Measurements from ENCODE around the gene LZTR1.

Gene LZTR1

GRCh38 chr22:21030621-21031544 lies 48.8 kb downstream of the LZTR1 start:
- Histone ChIP-seq H3K4me2 (ENCODE audit: low read depth, low read length, poor library complexity, severe bottlenecking) (no peak overlapping the region), H2AFZ (ENCODE audit: low read length) (no peak overlapping the region), H3K36me3 (ENCODE audit: insufficient read depth, low read length) (no peaks in the 10 kb centered on the region), H3K27me3 (ENCODE audit: insufficient read depth, low read length, poor library complexity, severe bottlenecking) (no peaks in the 10 kb centered on the region), H3F3A (ENCODE audit: low read depth) (no peaks in the 10 kb centered on the region), H3K79me2 (ENCODE audit: insufficient read depth, low read length) (no peaks in the 10 kb centered on the region), H4K20me1 (ENCODE audit: insufficient read depth, low read length, poor library complexity, severe bottlenecking) (no peaks in the 10 kb centered on the region), H3K4me3 (ENCODE audit: low read length, poor library complexity, severe bottlenecking) (no peak overlapping the region), H3K9ac (ENCODE audit: low read depth, low read length, poor library complexity, severe bottlenecking) (no peak overlapping the region), H3K9me2 (replicated peaks; ENCODE audit: low read depth, low read length) (no peaks in the 10 kb centered on the region), H3K9me3 (ENCODE audit: insufficient read depth, low read depth, low read length) (no peaks in the 10 kb centered on the region), H3K4me1 (ENCODE audit: insufficient read depth, low read length, poor library complexity, severe bottlenecking) (peaks cover under 1% of the 10 kb centered on the region)
- TF ChIP-seq CTCF (conservative IDR thresholded peaks at IDR 0.05; ENCODE audit: low read length) = no peak
- TF ChIP-seq EZH2phosphoT487 (IDR thresholded peaks at IDR 0.05; ENCODE audit: borderline replicate concordance) = no peak

GRCh38 chr22:21031545-21032036 lies 49.5 kb downstream of the LZTR1 start:
- Histone ChIP-seq H3K9me2 (replicated peaks; ENCODE audit: low read depth, low read length) (no peaks in the 10 kb centered on the region), H4K20me1 (ENCODE audit: insufficient read depth, low read length, poor library complexity, severe bottlenecking) (no peaks in the 10 kb centered on the region), H3K4me3 (ENCODE audit: low read length, poor library complexity, severe bottlenecking) (no peak overlapping the region), H3K4me2 (ENCODE audit: low read depth, low read length, poor library complexity, severe bottlenecking) (no peak overlapping the region), H3K4me1 (ENCODE audit: insufficient read depth, low read length, poor library complexity, severe bottlenecking) (no peaks in the 10 kb centered on the region), H3K9ac (ENCODE audit: low read depth, low read length, poor library complexity, severe bottlenecking) (no peak overlapping the region), H3K9me3 (ENCODE audit: insufficient read depth, low read depth, low read length) (no peaks in the 10 kb centered on the region), H3K27me3 (ENCODE audit: insufficient read depth, low read length, poor library complexity, severe bottlenecking) (no peaks in the 10 kb centered on the region), H3K79me2 (ENCODE audit: insufficient read depth, low read length) (no peaks in the 10 kb centered on the region), H2AFZ (ENCODE audit: low read length) (no peak overlapping the region), H3K36me3 (ENCODE audit: insufficient read depth, low read length) (no peaks in the 10 kb centered on the region), H3F3A (ENCODE audit: low read depth) (no peaks in the 10 kb centered on the region)
- TF ChIP-seq EZH2phosphoT487 (IDR thresholded peaks at IDR 0.05; ENCODE audit: borderline replicate concordance) (no peak), CTCF (conservative IDR thresholded peaks at IDR 0.05; ENCODE audit: low read length) (no peak)

GRCh38 chr22:21032037-21032867 lies 50.2 kb downstream of the LZTR1 start, which contains the start of gene SLC7A4:
SLC7A4 (minus strand) TSS chr22:21032561; CDS start chr22:21031812, 749 bp downstream.
- H3K4me1 ChIP-seq (ENCODE audit: insufficient read depth, low read length, poor library complexity, severe bottlenecking) = no peaks in the 10 kb centered on the region
- H3F3A ChIP-seq (ENCODE audit: low read depth) = no peaks in the 10 kb centered on the region
- H3K27me3 ChIP-seq (ENCODE audit: insufficient read depth, low read length, poor library complexity, severe bottlenecking) = no peaks in the 10 kb centered on the region
- H2AFZ ChIP-seq (ENCODE audit: low read length) = no peak within 1 kb of the TSS
- no peaks in the 10 kb centered on the region for H3K36me3 ChIP-seq (ENCODE audit: insufficient read depth, low read length)
- H3K79me2 ChIP-seq (ENCODE audit: insufficient read depth, low read length) = no peaks in the 10 kb centered on the region
- no peak within 1 kb of the TSS for H3K4me2 ChIP-seq (ENCODE audit: low read depth, low read length, poor library complexity, severe bottlenecking)
- no peaks in the 10 kb centered on the region for H3K9me2 ChIP-seq (replicated peaks; ENCODE audit: low read depth, low read length)
- no peaks in the 10 kb centered on the region for H3K9me3 ChIP-seq (ENCODE audit: insufficient read depth, low read depth, low read length)
- no peaks in the 10 kb centered on the region for H4K20me1 ChIP-seq (ENCODE audit: insufficient read depth, low read length, poor library complexity, severe bottlenecking)
- no peak within 1 kb of the TSS for H3K4me3 ChIP-seq (ENCODE audit: low read length, poor library complexity, severe bottlenecking)
- TF ChIP-seq CTCF (conservative IDR thresholded peaks at IDR 0.05; ENCODE audit: low read length) = no peak
- no peak for TF ChIP-seq EZH2phosphoT487 (IDR thresholded peaks at IDR 0.05; ENCODE audit: borderline replicate concordance)
- H3K9ac ChIP-seq (ENCODE audit: low read depth, low read length, poor library complexity, severe bottlenecking) = no peak within 1 kb of the TSS
